ENCODE measurements around the gene TRAF4. TPM values are rescaled to one million over a fixed set of nuclear protein-coding genes. Genes with fewer than 3 reads are reported as not detected.

TRAF4 gene
- total and polyA plus RNA-seq, 10 of the 15 experiments (the other 5 are each of a cell fraction or from before 2014, with no cell fraction given), result 3.7 to 197 (median 66.4) TPM

DNA sequence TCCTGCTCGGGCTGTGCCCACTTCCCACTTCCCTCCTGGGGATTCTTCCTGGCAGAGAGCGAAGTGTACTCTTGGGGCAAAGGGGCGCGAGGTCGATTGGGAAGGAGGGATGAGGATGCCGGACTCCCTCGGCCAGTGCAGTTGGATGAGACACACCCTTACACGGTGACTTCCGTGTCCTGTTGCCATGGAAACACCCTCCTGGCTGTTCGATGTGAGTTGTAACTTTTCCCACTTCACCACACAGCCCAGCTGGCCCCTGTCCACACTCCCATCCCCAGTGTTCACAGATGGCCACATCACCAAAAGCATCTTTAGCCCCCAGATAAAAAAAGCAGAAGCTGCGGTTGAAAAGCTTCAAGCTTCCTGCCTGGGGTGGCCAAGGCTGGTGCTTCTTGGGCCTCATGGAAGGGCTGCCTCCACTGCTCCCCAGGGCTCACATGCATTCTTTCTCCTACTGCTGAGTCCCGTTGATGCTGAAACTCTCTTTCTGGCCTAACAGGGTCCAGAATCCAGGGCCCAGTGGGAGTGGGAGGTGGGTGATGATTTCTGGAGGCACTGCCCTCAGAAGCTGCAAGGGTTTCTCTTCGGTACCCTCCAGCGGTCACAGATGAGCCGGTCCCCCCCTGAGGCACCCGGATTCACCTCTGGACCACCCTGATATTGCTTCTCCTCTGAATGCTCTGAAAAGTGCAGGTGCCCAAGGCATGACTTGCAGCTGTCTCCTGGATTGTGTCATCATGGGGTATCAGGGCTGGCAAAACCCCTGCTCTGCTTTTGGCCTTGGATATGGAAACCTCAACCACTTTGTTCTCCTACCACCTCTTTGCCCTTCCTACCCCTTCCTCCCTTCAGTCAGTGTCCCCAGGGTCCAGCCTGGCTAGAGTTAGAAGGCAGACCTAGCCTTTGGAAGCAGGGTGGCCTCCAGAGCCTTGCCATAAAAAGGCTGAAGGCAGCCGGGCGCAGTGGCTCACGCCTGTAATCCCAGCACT is 2.2 kb upstream of the TRAF4 start (continued):
- peak; percentile 87 to 89 for TF ChIP-seq IKZF2 (IDR thresholded peaks at IDR 0.05)
- no peak for TF ChIP-seq SP1 (IDR thresholded peaks at IDR 0.05; ENCODE audit: low read depth, low read length)
- TF ChIP-seq SKIL (IDR thresholded peaks at IDR 0.05; ENCODE audit: low read depth, poor library complexity, severe bottlenecking), result no peak
- TF ChIP-seq EP300 (IDR thresholded peaks at IDR 0.05; ENCODE audit: borderline replicate concordance in 1 of 2, control insufficient read depth in 1 of 2, low read depth in 2 of 2, low read length in 2 of 2), result 0 out of 4 replicates have a peak, but pooled peaks of 1 of the 2 experiments have one; percentile 27
- peak; percentile 35; the same call in 1 of the 2 replicates for TF ChIP-seq NBN (IDR thresholded peaks at IDR 0.05)
- no peak for TF ChIP-seq SREBF1 (IDR thresholded peaks at IDR 0.05; ENCODE audit: low read length)
- no peak for TF ChIP-seq CBX5 (IDR thresholded peaks at IDR 0.05; ENCODE audit: low read depth)
- no peak; the same call in 1 of the 2 replicates for TF ChIP-seq MTA2 (IDR thresholded peaks at IDR 0.05; ENCODE audit: low read depth)
- no peak for TF ChIP-seq CBX3 (IDR thresholded peaks at IDR 0.05; ENCODE audit: borderline replicate concordance, low read depth)
- TF ChIP-seq EED (IDR thresholded peaks at IDR 0.05; ENCODE audit: low read depth), result peak; percentile 93
- TF ChIP-seq MEF2A (IDR thresholded peaks at IDR 0.05; ENCODE audit: insufficient read depth, low read depth, low read length), result peak; percentile 61; the same call in 1 of the 2 replicates
- TF ChIP-seq POU2F2 (IDR thresholded peaks at IDR 0.05; ENCODE audit: borderline replicate concordance, low read depth, low read length), result peak; percentile 9; the same call in 1 of the 3 replicates
- TF ChIP-seq STAT1 (conservative IDR thresholded peaks at IDR 0.05), result no peak
- TF ChIP-seq ZNF274 (IDR thresholded peaks at IDR 0.05; ENCODE audit: insufficient read depth, insufficient read length), result no peak
- TF ChIP-seq NR2C1 (IDR thresholded peaks at IDR 0.05), result no peak
- TF ChIP-seq, protein P1, sequence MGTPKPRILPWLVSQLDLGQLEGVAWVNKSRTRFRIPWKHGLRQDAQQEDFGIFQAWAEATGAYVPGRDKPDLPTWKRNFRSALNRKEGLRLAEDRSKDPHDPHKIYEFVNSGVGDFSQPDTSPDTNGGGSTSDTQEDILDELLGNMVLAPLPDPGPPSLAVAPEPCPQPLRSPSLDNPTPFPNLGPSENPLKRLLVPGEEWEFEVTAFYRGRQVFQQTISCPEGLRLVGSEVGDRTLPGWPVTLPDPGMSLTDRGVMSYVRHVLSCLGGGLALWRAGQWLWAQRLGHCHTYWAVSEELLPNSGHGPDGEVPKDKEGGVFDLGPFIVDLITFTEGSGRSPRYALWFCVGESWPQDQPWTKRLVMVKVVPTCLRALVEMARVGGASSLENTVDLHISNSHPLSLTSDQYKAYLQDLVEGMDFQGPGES (IDR thresholded peaks at IDR 0.05), result no peak
- TF ChIP-seq IRF4 (IDR thresholded peaks at IDR 0.05; ENCODE audit: low read depth, low read length), result no peak
- peak; percentile 82 for TF ChIP-seq TCF12 (IDR thresholded peaks at IDR 0.05; ENCODE audit: low read depth, low read length)
- TF ChIP-seq FOS (IDR thresholded peaks at IDR 0.05; ENCODE audit: borderline replicate concordance, extremely low read depth, insufficient read length), result no peak
- peak; percentile 79; the same call in 1 of the 2 replicates for TF ChIP-seq ZNF687 (IDR thresholded peaks at IDR 0.05)
- no peak for TF ChIP-seq FOXM1 (IDR thresholded peaks at IDR 0.05; ENCODE audit: low read depth, low read length)
- TF ChIP-seq ZNF622 (IDR thresholded peaks at IDR 0.05), result no peak
